ENCODE data around the gene LATS2.

DNA sequence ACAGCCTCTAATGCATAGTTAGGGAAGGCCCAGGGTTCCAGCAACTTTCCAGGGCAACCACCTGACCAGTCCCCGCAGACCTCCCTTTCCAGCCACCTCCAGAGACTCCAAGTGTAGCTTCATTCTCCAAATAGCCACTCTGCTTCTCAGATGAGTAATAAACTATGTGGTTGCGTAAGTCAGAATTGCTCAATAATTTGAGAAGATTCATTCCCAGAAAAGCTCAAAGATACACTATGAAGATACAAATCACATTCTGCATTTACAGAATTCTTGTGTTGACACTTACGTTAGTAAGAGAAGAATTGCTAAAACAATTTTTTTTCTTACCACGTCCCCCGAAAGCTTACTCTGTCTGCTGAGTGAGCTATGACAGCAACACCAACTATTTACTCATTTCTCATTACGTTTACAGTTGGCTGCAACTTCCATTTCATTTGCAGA lies 8.2 kb upstream of the LATS2 start:
- TF ChIP-seq POLR2AphosphoS5 (IDR thresholded peaks at IDR 0.05; ENCODE audit: low read depth, low read length) (no peak), REST (IDR thresholded peaks at IDR 0.05; ENCODE audit: insufficient read depth in 1 of 2, low read depth in 2 of 2, low read length in 2 of 2) (no peak), TAF1 (IDR thresholded peaks at IDR 0.05; ENCODE audit: borderline replicate concordance, insufficient read depth, low read length) (no peak), SIN3A (IDR thresholded peaks at IDR 0.05; ENCODE audit: borderline replicate concordance, insufficient read depth, low read length) (no peak)
